Loucy (cell line): ENCODE measurements around the gene MRPL45.

Experiments
- H2AFZ ChIP-seq: fragments of 200-600 bp; sonication (generic); 2 replicates; pipeline ENCODE4 v1.6.0; 2016; ENCODE audit warnings: antibody characterized with exemption, mild to moderate bottlenecking, low read length, moderate library complexity
- H3F3A ChIP-seq: fragments of 200-600 bp; 2 replicates; pipeline ENCODE4 v1.6.0; 2016; ENCODE audit warnings: antibody characterized with exemption, low read depth, mild to moderate bottlenecking
- H3K27me3 ChIP-seq: fragments of 200-600 bp; sonication (generic); 2 replicates; pipeline ENCODE4 v1.6.1; 2014; ENCODE audit warnings: low read length, mild to moderate bottlenecking; ENCODE audit not compliant: insufficient read depth, poor library complexity, severe bottlenecking
- H3K36me3 ChIP-seq: fragments of 200-600 bp; sonication (generic); 2 replicates; pipeline ENCODE4 v1.6.1; 2016; ENCODE audit warnings: low read length; ENCODE audit not compliant: insufficient read depth
- H3K4me1 ChIP-seq: fragments of 200-600 bp; sonication (generic); 2 replicates; pipeline ENCODE4 v1.5.1; 2014; ENCODE audit warnings: low read length, mild to moderate bottlenecking; ENCODE audit not compliant: insufficient read depth, poor library complexity, severe bottlenecking
- H3K4me2 ChIP-seq: fragments of 200-600 bp; sonication (generic); 2 replicates; pipeline ENCODE4 v1.6.0; 2014; ENCODE audit warnings: antibody characterized with exemption, low read length, low read depth, mild to moderate bottlenecking; ENCODE audit not compliant: poor library complexity, severe bottlenecking
- H3K4me3 ChIP-seq: fragments of 200-600 bp; sonication (generic); 2 replicates; pipeline ENCODE4 v1.5.1; 2014; ENCODE audit warnings: low read length, mild to moderate bottlenecking, mixed read lengths; ENCODE audit not compliant: poor library complexity, severe bottlenecking
- H3K79me2 ChIP-seq: fragments of 200-600 bp; sonication (generic); 2 replicates; pipeline ENCODE4 v1.6.1; 2014; ENCODE audit warnings: low read length; ENCODE audit not compliant: insufficient read depth
- H3K9ac ChIP-seq: fragments of 200-600 bp; sonication (generic); 2 replicates; pipeline ENCODE4 v1.6.0; 2014; ENCODE audit warnings: mild to moderate bottlenecking, low read depth, low read length, moderate library complexity; ENCODE audit not compliant: poor library complexity, severe bottlenecking
- H3K9me2 ChIP-seq: fragments of 200-600 bp; sonication (generic); replicated peaks from 2 replicates; pipeline ENCODE4 v1.6.1; 2016; ENCODE audit warnings: low read depth, low read length, mixed read lengths
- H3K9me3 ChIP-seq: fragments of 200-600 bp; sonication (generic); 2 replicates; pipeline ENCODE4 v1.6.1; 2014; ENCODE audit warnings: mild to moderate bottlenecking, antibody characterized with exemption, low read length, low read depth; ENCODE audit not compliant: insufficient read depth
- H4K20me1 ChIP-seq: fragments of 200-600 bp; sonication (generic); 2 replicates; pipeline ENCODE4 v1.6.0; 2014; ENCODE audit warnings: antibody characterized with exemption, low read length, mild to moderate bottlenecking; ENCODE audit not compliant: insufficient read depth, poor library complexity, severe bottlenecking
- CTCF ChIP-seq: fragments of 200-600 bp; sonication (generic); conservative IDR thresholded peaks from 2 replicates; pipeline ENCODE4 v1.5.1; 2014; ENCODE audit warnings: mild to moderate bottlenecking, antibody characterized with exemption, low read length
- EZH2phosphoT487 ChIP-seq: fragments of 200-600 bp; IDR thresholded peaks from 2 replicates; pipeline ENCODE4 v1.6.1; 2018; ENCODE audit warnings: antibody characterized with exemption, mild to moderate bottlenecking, moderate library complexity, borderline replicate concordance

The MRPL45 gene

GRCh38 chr17:38355251-38355650, 58.3 kb downstream of the MRPL45 start:
- Histone ChIP-seq H3K9me2 (no peaks in the 10 kb centered on the region), H4K20me1 (peaks cover 33% of the 10 kb centered on the region), H3K9me3 (no peaks in the 10 kb centered on the region), H3K36me3 (no peaks in the 10 kb centered on the region), H3F3A (no peaks in the 10 kb centered on the region), H2AFZ (no peak overlapping the region), H3K9ac (peak overlapping the region; percentile 81), H3K4me1 (peaks cover 65% of the 10 kb centered on the region), H3K4me2 (peak overlapping the region; percentile 88), H3K27me3 (no peaks in the 10 kb centered on the region), H3K4me3 (peak overlapping the region; percentile 81), H3K79me2 (peaks cover 72% of the 10 kb centered on the region)
- TF ChIP-seq CTCF (no peak), EZH2phosphoT487 (no peak)

- no peaks in the 10 kb centered on the region for H3F3A ChIP-seq
- H3K9ac ChIP-seq, result peak overlapping the region; percentile 27
- H3K9me2 ChIP-seq, result no peaks in the 10 kb centered on the region
- peak overlapping the region; percentile 88 for H3K4me2 ChIP-seq
- peaks cover 6% of the 10 kb centered on the region; the same call in 1 of the 2 replicates for H3K36me3 ChIP-seq
- peaks cover 33% of the 10 kb centered on the region for H4K20me1 ChIP-seq
- no peaks in the 10 kb centered on the region for H3K27me3 ChIP-seq
- H3K9me3 ChIP-seq, result no peaks in the 10 kb centered on the region
- H2AFZ ChIP-seq, result no peak overlapping the region
- H3K79me2 ChIP-seq, result peaks cover 77% of the 10 kb centered on the region
- no peak for TF ChIP-seq EZH2phosphoT487
- no peak for TF ChIP-seq CTCF
- H3K4me3 ChIP-seq, result peak overlapping the region; percentile 47
- peaks cover 67% of the 10 kb centered on the region for H3K4me1 ChIP-seq
Observed at GRCh38 chr17:38357486-38358123, 60.6 kb downstream of the MRPL45 start.

GRCh38 chr17:38358586-38359513, 61.9 kb downstream of the MRPL45 start:
- Histone ChIP-seq H3K36me3 (peaks cover 18% of the 10 kb centered on the region; the same call in 1 of the 2 replicates), H2AFZ (no peak overlapping the region), H3F3A (no peaks in the 10 kb centered on the region), H3K9me2 (no peaks in the 10 kb centered on the region), H3K79me2 (peaks cover 65% of the 10 kb centered on the region), H4K20me1 (peaks cover 22% of the 10 kb centered on the region), H3K9me3 (no peaks in the 10 kb centered on the region), H3K27me3 (no peaks in the 10 kb centered on the region), H3K4me1 (peaks cover 56% of the 10 kb centered on the region), H3K4me2 (peak overlapping the region; percentile 88), H3K9ac (no peak overlapping the region), H3K4me3 (peak overlapping the region; percentile 47)
- TF ChIP-seq CTCF, result no peak
- no peak for TF ChIP-seq EZH2phosphoT487
